Measurements from ENCODE around the gene DOCK11. TPM values are rescaled to one million over a fixed set of nuclear protein-coding genes. Genes with fewer than 3 reads are reported as not detected.

Gene DOCK11
- total and polyA plus RNA-seq, 2 experiments from 2014 or later = 7.6 to 8.3 TPM

- no peak overlapping the region for H2AFZ ChIP-seq
- H3K9me3 ChIP-seq (ENCODE audit: low read depth) = no peaks in the 10 kb centered on the region
- no peak for DNase-seq (ENCODE audit: low spot score)
- H3K4me3 ChIP-seq = no peak overlapping the region
- H3K4me2 ChIP-seq = no peak overlapping the region
- TF ChIP-seq EZH2phosphoT487 (IDR thresholded peaks at IDR 0.05; ENCODE audit: low read depth, severe bottlenecking, unreplicated experiment) = no peak
- TF ChIP-seq, protein P1, sequence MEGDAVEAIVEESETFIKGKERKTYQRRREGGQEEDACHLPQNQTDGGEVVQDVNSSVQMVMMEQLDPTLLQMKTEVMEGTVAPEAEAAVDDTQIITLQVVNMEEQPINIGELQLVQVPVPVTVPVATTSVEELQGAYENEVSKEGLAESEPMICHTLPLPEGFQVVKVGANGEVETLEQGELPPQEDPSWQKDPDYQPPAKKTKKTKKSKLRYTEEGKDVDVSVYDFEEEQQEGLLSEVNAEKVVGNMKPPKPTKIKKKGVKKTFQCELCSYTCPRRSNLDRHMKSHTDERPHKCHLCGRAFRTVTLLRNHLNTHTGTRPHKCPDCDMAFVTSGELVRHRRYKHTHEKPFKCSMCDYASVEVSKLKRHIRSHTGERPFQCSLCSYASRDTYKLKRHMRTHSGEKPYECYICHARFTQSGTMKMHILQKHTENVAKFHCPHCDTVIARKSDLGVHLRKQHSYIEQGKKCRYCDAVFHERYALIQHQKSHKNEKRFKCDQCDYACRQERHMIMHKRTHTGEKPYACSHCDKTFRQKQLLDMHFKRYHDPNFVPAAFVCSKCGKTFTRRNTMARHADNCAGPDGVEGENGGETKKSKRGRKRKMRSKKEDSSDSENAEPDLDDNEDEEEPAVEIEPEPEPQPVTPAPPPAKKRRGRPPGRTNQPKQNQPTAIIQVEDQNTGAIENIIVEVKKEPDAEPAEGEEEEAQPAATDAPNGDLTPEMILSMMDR (IDR thresholded peaks at IDR 0.05; ENCODE audit: poor library complexity) = no peak
- no peak for TF ChIP-seq EZH2 (IDR thresholded peaks at IDR 0.05; ENCODE audit: borderline replicate concordance)
- H3K36me3 ChIP-seq (replicated peaks; ENCODE audit: insufficient read depth, low read depth) = no peaks in the 10 kb centered on the region
- no peaks in the 10 kb centered on the region for H3K9me2 ChIP-seq (replicated peaks; ENCODE audit: insufficient read depth)
- WGBS (ENCODE audit: low lambda C conversion rate, missing lambda C conversion rate) = 69% methylated on average over 2 of the region's 2 CpGs
- no peaks in the 10 kb centered on the region for H3K4me1 ChIP-seq (ENCODE audit: insufficient read depth)
- H3K27ac ChIP-seq = no peak overlapping the region
- H4K20me1 ChIP-seq (ENCODE audit: insufficient read depth, poor library complexity, severe bottlenecking) = no peaks in the 10 kb centered on the region
- H3K27me3 ChIP-seq = no peaks in the 10 kb centered on the region
- no peaks in the 10 kb centered on the region for H3K79me2 ChIP-seq
Observed at GRCh38 chrX:118612290-118612689, 116.7 kb downstream of the DOCK11 start.

DNA sequence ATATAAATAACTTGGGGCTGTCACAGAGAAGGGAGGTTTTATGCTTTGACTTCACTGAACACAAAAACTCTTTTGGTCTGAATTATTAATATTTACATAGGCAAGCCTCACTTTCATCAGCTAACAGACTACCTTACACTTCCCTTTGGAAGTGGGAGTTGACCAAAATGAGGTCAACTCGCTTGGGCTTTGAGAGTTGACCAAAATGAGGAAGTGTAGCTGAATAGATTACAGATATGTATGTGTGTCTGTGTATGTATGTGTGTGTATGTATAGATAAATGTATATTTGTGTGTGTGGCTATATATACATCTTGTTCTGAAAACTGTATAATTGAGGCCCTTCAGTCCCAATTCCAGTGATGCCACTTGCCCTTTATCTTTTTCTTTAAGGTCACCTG lies 118.5 kb downstream of the DOCK11 start:
- no peak for DNase-seq (ENCODE audit: low spot score)
- no peaks in the 10 kb centered on the region for H3K27me3 ChIP-seq
- no peaks in the 10 kb centered on the region for H3K9me3 ChIP-seq (ENCODE audit: low read depth)
- TF ChIP-seq, protein P1 (IDR thresholded peaks at IDR 0.05; ENCODE audit: poor library complexity) = no peak
- TF ChIP-seq EZH2phosphoT487 (IDR thresholded peaks at IDR 0.05; ENCODE audit: low read depth, severe bottlenecking, unreplicated experiment) (no peak), EZH2 (IDR thresholded peaks at IDR 0.05; ENCODE audit: borderline replicate concordance) (no peak)
- 75% methylated on average over 1 of the region's 1 CpG for WGBS (ENCODE audit: low lambda C conversion rate, missing lambda C conversion rate)
- no peaks in the 10 kb centered on the region for H3K4me1 ChIP-seq (ENCODE audit: insufficient read depth)
- no peaks in the 10 kb centered on the region for H3K9me2 ChIP-seq (replicated peaks; ENCODE audit: insufficient read depth)
- no peak overlapping the region for H3K27ac ChIP-seq
- H3K79me2 ChIP-seq = no peaks in the 10 kb centered on the region
- no peak overlapping the region for H3K4me2 ChIP-seq
- H2AFZ ChIP-seq = no peak overlapping the region
- no peak overlapping the region for H3K4me3 ChIP-seq
- no peaks in the 10 kb centered on the region for H3K36me3 ChIP-seq (replicated peaks; ENCODE audit: insufficient read depth, low read depth)
- no peaks in the 10 kb centered on the region for H4K20me1 ChIP-seq (ENCODE audit: insufficient read depth, poor library complexity, severe bottlenecking)

GRCh38 chrX:118615141-118615540 lies 119.5 kb downstream of the DOCK11 start:
- no peak overlapping the region for H3K4me3 ChIP-seq

GRCh38 chrX:118621081-118621759 lies 125.6 kb downstream of the DOCK11 start:
- no peak overlapping the region for H3K4me2 ChIP-seq
- no peaks in the 10 kb centered on the region for H3K79me2 ChIP-seq
- H3K9me2 ChIP-seq (replicated peaks; ENCODE audit: insufficient read depth) = no peaks in the 10 kb centered on the region
- H2AFZ ChIP-seq = no peak overlapping the region
- H3K27ac ChIP-seq = no peak overlapping the region
- no peaks in the 10 kb centered on the region for H3K27me3 ChIP-seq
- no peaks in the 10 kb centered on the region for H3K4me1 ChIP-seq (ENCODE audit: insufficient read depth)
- no peak overlapping the region for H3K4me3 ChIP-seq
- H3K36me3 ChIP-seq (replicated peaks; ENCODE audit: insufficient read depth, low read depth) = no peaks in the 10 kb centered on the region
- H4K20me1 ChIP-seq (ENCODE audit: insufficient read depth, poor library complexity, severe bottlenecking) = no peaks in the 10 kb centered on the region
- DNase-seq (ENCODE audit: low spot score) = no peak
- 77% methylated on average over 8 of the region's 8 CpGs for WGBS (ENCODE audit: low lambda C conversion rate, missing lambda C conversion rate)
- TF ChIP-seq EZH2 (IDR thresholded peaks at IDR 0.05; ENCODE audit: borderline replicate concordance) (no peak), EZH2phosphoT487 (IDR thresholded peaks at IDR 0.05; ENCODE audit: low read depth, severe bottlenecking, unreplicated experiment) (no peak)
- TF ChIP-seq, protein P1 (IDR thresholded peaks at IDR 0.05; ENCODE audit: poor library complexity) = no peak
- no peaks in the 10 kb centered on the region for H3K9me3 ChIP-seq (ENCODE audit: low read depth)

More at GRCh38 chrX:118615141-118615540, 119.5 kb downstream of the DOCK11 start:
- no peak overlapping the region for H3K27ac ChIP-seq
- no peaks in the 10 kb centered on the region for H3K27me3 ChIP-seq
- no peak overlapping the region for H2AFZ ChIP-seq
- TF ChIP-seq EZH2phosphoT487 (IDR thresholded peaks at IDR 0.05; ENCODE audit: low read depth, severe bottlenecking, unreplicated experiment) = no peak
- no peak for DNase-seq (ENCODE audit: low spot score)
- H3K79me2 ChIP-seq = no peaks in the 10 kb centered on the region
- 92% methylated on average over 3 of the region's 3 CpGs for WGBS (ENCODE audit: low lambda C conversion rate, missing lambda C conversion rate)
- H3K9me3 ChIP-seq (ENCODE audit: low read depth) = no peaks in the 10 kb centered on the region
- H4K20me1 ChIP-seq (ENCODE audit: insufficient read depth, poor library complexity, severe bottlenecking) = no peaks in the 10 kb centered on the region
- H3K9me2 ChIP-seq (replicated peaks; ENCODE audit: insufficient read depth) = no peaks in the 10 kb centered on the region
- no peak overlapping the region for H3K4me2 ChIP-seq
- H3K4me1 ChIP-seq (ENCODE audit: insufficient read depth) = no peaks in the 10 kb centered on the region
- H3K36me3 ChIP-seq (replicated peaks; ENCODE audit: insufficient read depth, low read depth) = no peaks in the 10 kb centered on the region

All from hepatocyte (in vitro differentiated cells).